GM21619 (cell line): ENCODE results near the gene CDX1.

Experiments
- ATAC-seq: cut with Tn5 transposase; IDR thresholded peaks from one replicate; pipeline ENCODE4 v1.9.1; 2021; ENCODE audit not compliant: unreplicated experiment

CDX1 gene

GRCh38 chr5:150166650-150167511 is at the start of gene CDX1:
Gene CDX1 (plus strand): TSS chr5:150166778. CDS start chr5:150166877, 99 bp downstream.
- ATAC-seq, result no peak

- ATAC-seq, result no peak
Observed at GRCh38 chr5:150117945-150118560, 48.5 kb upstream of the CDX1 start.

GRCh38 chr5:150118561-150119229 is 47.9 kb upstream of the CDX1 start:
- ATAC-seq, result no peak

GRCh38 chr5:150119421-150120061 is 47.0 kb upstream of the CDX1 start:
- ATAC-seq, result no peak

GRCh38 chr5:150120062-150120441 is 46.5 kb upstream of the CDX1 start:
- no peak for ATAC-seq

- ATAC-seq, result no peak
Observed at GRCh38 chr5:150120617-150121447, 45.7 kb upstream of the CDX1 start.

- ATAC-seq, result no peak
Observed at GRCh38 chr5:150121448-150122157, 45.0 kb upstream of the CDX1 start.

GRCh38 chr5:150122158-150122510 is 44.4 kb upstream of the CDX1 start:
- ATAC-seq, result peak; percentile 59

GRCh38 chr5:150122536-150123481 is 43.8 kb upstream of the CDX1 start:
- no peak for ATAC-seq

GRCh38 chr5:150123542-150123941 is 43.0 kb upstream of the CDX1 start:
- no peak for ATAC-seq

GRCh38 chr5:150124111-150124557 is 42.4 kb upstream of the CDX1 start:
- no peak for ATAC-seq

GRCh38 chr5:150124596-150124995 is 42.0 kb upstream of the CDX1 start:
- no peak for ATAC-seq

- no peak for ATAC-seq
Observed at GRCh38 chr5:150125334-150125733, 41.2 kb upstream of the CDX1 start.

- no peak for ATAC-seq
Observed at GRCh38 chr5:150126199-150126920, 40.2 kb upstream of the CDX1 start.

GRCh38 chr5:150126921-150127265 is 39.7 kb upstream of the CDX1 start:
- no peak for ATAC-seq

- ATAC-seq, result no peak
Observed at GRCh38 chr5:150129454-150129812, 37.1 kb upstream of the CDX1 start.

- peak; percentile 55 for ATAC-seq
Observed at GRCh38 chr5:150129813-150130492, 36.6 kb upstream of the CDX1 start.

- ATAC-seq, result no peak
Observed at GRCh38 chr5:150130493-150130922, 36.1 kb upstream of the CDX1 start.
